Measurements from ENCODE around the gene NEK5.

DNA sequence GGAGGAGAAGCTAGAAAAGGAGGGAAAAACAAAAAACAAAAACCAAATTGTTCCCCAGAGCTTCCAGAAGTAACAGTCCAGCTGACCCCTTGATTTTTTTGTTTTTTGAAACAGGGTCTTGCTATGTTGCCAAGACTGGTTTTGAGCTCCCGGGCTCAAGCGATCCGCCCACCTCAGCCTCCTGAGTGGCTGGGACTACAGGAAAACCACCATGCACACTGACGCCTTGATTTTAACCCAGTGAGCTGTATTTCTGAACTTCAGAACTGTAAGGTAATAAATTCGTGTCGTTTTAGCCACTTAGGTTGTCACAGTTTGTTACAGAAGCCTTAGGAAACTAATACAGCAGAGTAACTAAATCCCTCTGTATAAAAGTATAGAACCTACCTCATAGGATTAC lies 31.6 kb upstream of the NEK5 start:
- TF ChIP-seq, protein P1, sequence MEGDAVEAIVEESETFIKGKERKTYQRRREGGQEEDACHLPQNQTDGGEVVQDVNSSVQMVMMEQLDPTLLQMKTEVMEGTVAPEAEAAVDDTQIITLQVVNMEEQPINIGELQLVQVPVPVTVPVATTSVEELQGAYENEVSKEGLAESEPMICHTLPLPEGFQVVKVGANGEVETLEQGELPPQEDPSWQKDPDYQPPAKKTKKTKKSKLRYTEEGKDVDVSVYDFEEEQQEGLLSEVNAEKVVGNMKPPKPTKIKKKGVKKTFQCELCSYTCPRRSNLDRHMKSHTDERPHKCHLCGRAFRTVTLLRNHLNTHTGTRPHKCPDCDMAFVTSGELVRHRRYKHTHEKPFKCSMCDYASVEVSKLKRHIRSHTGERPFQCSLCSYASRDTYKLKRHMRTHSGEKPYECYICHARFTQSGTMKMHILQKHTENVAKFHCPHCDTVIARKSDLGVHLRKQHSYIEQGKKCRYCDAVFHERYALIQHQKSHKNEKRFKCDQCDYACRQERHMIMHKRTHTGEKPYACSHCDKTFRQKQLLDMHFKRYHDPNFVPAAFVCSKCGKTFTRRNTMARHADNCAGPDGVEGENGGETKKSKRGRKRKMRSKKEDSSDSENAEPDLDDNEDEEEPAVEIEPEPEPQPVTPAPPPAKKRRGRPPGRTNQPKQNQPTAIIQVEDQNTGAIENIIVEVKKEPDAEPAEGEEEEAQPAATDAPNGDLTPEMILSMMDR (IDR thresholded peaks at IDR 0.05), result no peak
- TF ChIP-seq POLR2A (IDR thresholded peaks at IDR 0.05), result no peak

Data from body of pancreas (tissue), 4 donors.